ENCODE results near the gene ZDHHC18.
A peak's percentile ranks its signal among the peaks of the same experiment; 100 is the strongest.

ZDHHC18 gene

DNA sequence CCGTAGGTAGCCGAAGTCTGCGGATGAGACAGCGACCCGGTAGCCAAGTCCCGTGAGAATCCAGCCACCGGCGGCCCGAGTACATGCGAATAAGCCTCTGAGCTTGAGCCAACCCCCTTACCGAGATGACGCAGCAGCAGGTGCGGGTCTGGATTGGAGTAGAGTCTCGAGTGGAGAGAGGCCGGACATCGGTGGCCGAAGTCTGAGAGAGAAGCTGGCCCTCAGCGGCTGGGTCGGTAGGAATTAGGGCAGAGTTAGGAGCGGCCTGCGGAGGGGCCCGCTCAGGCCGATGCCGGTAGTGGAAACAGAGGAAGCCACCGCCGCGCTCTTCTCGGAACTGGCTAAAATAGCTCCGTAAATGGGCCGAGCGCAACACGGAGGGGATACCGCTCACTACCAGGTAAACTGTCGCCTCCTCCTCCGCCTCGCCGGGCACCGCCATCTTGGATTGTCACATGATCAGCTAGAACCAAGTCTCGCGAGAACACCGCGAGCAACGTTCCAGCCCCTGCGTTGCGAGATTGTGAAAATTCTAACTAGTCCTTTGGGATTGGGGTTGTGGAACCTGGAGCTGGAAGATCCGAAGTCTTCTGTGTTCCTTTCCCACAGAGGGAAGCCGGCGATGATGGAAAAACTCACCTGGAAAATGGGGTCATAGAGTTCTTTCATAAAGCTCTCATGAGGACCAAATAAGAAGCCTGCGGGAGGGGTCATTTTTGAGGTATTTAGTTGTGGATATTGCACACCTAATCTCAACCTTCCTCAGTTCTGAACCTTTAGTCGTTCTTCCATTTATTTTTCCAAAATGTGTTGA, 73.7 kb downstream of the ZDHHC18 start, which contains the start of gene GPATCH3 (continued):
- TF ChIP-seq, protein P1, sequence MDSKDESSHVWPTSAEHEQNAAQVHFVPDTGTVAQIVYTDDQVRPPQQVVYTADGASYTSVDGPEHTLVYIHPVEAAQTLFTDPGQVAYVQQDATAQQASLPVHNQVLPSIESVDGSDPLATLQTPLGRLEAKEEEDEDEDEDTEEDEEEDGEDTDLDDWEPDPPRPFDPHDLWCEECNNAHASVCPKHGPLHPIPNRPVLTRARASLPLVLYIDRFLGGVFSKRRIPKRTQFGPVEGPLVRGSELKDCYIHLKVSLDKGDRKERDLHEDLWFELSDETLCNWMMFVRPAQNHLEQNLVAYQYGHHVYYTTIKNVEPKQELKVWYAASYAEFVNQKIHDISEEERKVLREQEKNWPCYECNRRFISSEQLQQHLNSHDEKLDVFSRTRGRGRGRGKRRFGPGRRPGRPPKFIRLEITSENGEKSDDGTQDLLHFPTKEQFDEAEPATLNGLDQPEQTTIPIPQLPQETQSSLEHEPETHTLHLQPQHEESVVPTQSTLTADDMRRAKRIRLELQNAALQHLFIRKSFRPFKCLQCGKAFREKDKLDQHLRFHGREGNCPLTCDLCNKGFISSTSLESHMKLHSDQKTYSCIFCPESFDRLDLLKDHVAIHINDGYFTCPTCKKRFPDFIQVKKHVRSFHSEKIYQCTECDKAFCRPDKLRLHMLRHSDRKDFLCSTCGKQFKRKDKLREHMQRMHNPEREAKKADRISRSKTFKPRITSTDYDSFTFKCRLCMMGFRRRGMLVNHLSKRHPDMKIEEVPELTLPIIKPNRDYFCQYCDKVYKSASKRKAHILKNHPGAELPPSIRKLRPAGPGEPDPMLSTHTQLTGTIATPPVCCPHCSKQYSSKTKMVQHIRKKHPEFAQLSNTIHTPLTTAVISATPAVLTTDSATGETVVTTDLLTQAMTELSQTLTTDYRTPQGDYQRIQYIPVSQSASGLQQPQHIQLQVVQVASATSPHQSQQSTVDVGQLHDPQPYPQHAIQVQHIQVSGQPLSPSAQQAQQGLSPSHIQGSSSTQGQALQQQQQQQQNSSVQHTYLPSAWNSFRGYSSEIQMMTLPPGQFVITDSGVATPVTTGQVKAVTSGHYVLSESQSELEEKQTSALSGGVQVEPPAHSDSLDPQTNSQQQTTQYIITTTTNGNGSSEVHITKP (tag by site-specific recombination; IDR thresholded peaks at IDR 0.05): peak; percentile 31; the same call in 1 of the 2 replicates
- TF ChIP-seq, protein P2, sequence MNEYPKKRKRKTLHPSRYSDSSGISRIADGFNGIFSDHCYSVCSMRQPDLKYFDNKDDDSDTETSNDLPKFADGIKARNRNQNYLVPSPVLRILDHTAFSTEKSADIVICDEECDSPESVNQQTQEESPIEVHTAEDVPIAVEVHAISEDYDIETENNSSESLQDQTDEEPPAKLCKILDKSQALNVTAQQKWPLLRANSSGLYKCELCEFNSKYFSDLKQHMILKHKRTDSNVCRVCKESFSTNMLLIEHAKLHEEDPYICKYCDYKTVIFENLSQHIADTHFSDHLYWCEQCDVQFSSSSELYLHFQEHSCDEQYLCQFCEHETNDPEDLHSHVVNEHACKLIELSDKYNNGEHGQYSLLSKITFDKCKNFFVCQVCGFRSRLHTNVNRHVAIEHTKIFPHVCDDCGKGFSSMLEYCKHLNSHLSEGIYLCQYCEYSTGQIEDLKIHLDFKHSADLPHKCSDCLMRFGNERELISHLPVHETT (tag by site-specific recombination; IDR thresholded peaks at IDR 0.05): peak; percentile 88
- TF ChIP-seq, protein P3, sequence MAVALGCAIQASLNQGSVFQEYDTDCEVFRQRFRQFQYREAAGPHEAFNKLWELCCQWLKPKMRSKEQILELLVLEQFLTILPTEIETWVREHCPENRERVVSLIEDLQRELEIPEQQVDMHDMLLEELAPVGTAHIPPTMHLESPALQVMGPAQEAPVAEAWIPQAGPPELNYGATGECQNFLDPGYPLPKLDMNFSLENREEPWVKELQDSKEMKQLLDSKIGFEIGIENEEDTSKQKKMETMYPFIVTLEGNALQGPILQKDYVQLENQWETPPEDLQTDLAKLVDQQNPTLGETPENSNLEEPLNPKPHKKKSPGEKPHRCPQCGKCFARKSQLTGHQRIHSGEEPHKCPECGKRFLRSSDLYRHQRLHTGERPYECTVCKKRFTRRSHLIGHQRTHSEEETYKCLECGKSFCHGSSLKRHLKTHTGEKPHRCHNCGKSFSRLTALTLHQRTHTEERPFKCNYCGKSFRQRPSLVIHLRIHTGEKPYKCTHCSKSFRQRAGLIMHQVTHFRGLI (tag by site-specific recombination; IDR thresholded peaks at IDR 0.05): no peak
- TF ChIP-seq, protein P4, sequence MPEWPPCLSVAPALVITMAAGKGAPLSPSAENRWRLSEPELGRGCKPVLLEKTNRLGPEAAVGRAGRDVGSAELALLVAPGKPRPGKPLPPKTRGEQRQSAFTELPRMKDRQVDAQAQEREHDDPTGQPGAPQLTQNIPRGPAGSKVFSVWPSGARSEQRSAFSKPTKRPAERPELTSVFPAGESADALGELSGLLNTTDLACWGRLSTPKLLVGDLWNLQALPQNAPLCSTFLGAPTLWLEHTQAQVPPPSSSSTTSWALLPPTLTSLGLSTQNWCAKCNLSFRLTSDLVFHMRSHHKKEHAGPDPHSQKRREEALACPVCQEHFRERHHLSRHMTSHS (tag by site-specific recombination; IDR thresholded peaks at IDR 0.05): no peak
- TF ChIP-seq ZBTB17 (tag by site-specific recombination; IDR thresholded peaks at IDR 0.05) (peak; percentile 86), ZNF391 (tag by site-specific recombination; IDR thresholded peaks at IDR 0.05; ENCODE audit: borderline replicate concordance, low read depth) (0 out of 2 replicates have a peak, but pooled peaks have one; percentile 28), ZNF324 (tag by site-specific recombination; IDR thresholded peaks at IDR 0.05) (peak; percentile 91), ZNF768 (tag by site-specific recombination; IDR thresholded peaks at IDR 0.05) (no peak), MZF1 (tag by site-specific recombination; IDR thresholded peaks at IDR 0.05; ENCODE audit: borderline replicate concordance) (no peak), EGR2 (tag by site-specific recombination; IDR thresholded peaks at IDR 0.05; ENCODE audit: low read depth) (0 out of 2 replicates have a peak, but pooled peaks have one; percentile 29), ZNF10 (tag by site-specific recombination; IDR thresholded peaks at IDR 0.05) (no peak), ZNF174 (tag by site-specific recombination; IDR thresholded peaks at IDR 0.05) (no peak), GLI4 (tag by site-specific recombination; IDR thresholded peaks at IDR 0.05) (no peak), ZSCAN23 (tag by site-specific recombination; IDR thresholded peaks at IDR 0.05) (peak; percentile 78; the same call in 1 of the 2 replicates), ZNF341 (tag by site-specific recombination; IDR thresholded peaks at IDR 0.05; ENCODE audit: low read depth) (peak; percentile 81), ZNF629 (tag by site-specific recombination; IDR thresholded peaks at IDR 0.05) (peak; percentile 77), ZNF416 (tag by site-specific recombination; IDR thresholded peaks at IDR 0.05) (no peak), ZNF530 (tag by site-specific recombination; IDR thresholded peaks at IDR 0.05; ENCODE audit: low read depth) (no peak), ZNF426 (tag by site-specific recombination; IDR thresholded peaks at IDR 0.05) (no peak), ZNF423 (tag by site-specific recombination; IDR thresholded peaks at IDR 0.05) (0 out of 2 replicates have a peak, but pooled peaks have one; percentile 17), ZFP69B (tag by site-specific recombination; IDR thresholded peaks at IDR 0.05) (no peak; the same call in 1 of the 2 replicates), ZNF792 (tag by site-specific recombination; IDR thresholded peaks at IDR 0.05) (no peak), ZNF501 (tag by site-specific recombination; IDR thresholded peaks at IDR 0.05) (peak; percentile 91), ZNF404 (tag by site-specific recombination; IDR thresholded peaks at IDR 0.05) (no peak), ZNF184 (tag by site-specific recombination; IDR thresholded peaks at IDR 0.05) (0 out of 2 replicates have a peak, but pooled peaks have one; percentile 17), ZNF138 (tag by site-specific recombination; IDR thresholded peaks at IDR 0.05; ENCODE audit: borderline replicate concordance) (no peak)
- TF ChIP-seq, protein P5, sequence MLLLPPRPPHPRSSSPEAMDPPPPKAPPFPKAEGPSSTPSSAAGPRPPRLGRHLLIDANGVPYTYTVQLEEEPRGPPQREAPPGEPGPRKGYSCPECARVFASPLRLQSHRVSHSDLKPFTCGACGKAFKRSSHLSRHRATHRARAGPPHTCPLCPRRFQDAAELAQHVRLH (tag by site-specific recombination; IDR thresholded peaks at IDR 0.05): peak; percentile 80
- TF ChIP-seq, protein P6, sequence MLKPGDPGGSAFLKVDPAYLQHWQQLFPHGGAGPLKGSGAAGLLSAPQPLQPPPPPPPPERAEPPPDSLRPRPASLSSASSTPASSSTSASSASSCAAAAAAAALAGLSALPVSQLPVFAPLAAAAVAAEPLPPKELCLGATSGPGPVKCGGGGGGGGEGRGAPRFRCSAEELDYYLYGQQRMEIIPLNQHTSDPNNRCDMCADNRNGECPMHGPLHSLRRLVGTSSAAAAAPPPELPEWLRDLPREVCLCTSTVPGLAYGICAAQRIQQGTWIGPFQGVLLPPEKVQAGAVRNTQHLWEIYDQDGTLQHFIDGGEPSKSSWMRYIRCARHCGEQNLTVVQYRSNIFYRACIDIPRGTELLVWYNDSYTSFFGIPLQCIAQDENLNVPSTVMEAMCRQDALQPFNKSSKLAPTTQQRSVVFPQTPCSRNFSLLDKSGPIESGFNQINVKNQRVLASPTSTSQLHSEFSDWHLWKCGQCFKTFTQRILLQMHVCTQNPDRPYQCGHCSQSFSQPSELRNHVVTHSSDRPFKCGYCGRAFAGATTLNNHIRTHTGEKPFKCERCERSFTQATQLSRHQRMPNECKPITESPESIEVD (tag by site-specific recombination; IDR thresholded peaks at IDR 0.05): no peak

All from HEK293 (cell line).